ENCODE results near the gene AGTRAP.

DNA sequence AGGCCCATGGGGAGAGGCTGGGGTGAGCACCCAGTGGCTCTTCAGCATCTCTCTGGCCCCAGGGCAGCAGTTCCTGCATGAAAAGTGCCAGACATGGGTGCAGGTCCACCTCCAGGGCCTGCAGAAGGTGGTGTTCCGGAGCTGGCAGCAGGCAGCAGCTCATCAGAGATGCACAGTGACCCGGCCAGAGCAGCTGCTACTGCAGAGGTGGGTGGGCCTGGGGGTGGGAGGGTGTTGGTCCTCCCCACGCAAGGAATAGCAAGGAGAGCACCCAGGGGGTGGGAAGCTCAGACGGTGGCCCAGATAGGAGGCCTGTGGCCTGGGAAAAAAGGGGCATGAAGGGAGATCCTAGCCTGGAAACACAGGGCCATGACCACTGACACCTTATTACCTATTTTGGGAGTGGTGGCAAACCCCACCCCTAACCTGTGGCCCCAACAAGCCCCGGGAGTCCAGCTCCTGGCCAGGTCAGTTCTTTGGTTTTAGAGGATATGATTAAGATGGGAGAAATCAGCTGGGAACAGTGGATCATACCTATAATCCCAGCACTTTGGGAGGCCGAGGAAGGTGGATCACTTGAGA is 46.3 kb downstream of the AGTRAP start:
- TF ChIP-seq, protein P1, sequence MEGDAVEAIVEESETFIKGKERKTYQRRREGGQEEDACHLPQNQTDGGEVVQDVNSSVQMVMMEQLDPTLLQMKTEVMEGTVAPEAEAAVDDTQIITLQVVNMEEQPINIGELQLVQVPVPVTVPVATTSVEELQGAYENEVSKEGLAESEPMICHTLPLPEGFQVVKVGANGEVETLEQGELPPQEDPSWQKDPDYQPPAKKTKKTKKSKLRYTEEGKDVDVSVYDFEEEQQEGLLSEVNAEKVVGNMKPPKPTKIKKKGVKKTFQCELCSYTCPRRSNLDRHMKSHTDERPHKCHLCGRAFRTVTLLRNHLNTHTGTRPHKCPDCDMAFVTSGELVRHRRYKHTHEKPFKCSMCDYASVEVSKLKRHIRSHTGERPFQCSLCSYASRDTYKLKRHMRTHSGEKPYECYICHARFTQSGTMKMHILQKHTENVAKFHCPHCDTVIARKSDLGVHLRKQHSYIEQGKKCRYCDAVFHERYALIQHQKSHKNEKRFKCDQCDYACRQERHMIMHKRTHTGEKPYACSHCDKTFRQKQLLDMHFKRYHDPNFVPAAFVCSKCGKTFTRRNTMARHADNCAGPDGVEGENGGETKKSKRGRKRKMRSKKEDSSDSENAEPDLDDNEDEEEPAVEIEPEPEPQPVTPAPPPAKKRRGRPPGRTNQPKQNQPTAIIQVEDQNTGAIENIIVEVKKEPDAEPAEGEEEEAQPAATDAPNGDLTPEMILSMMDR (IDR thresholded peaks at IDR 0.05; ENCODE audit: low read depth, low read length) = no peak
- TF ChIP-seq POLR2A (IDR thresholded peaks at IDR 0.05; ENCODE audit: extremely low read depth, insufficient read length) (no peak), MYC (IDR thresholded peaks at IDR 0.05; ENCODE audit: low read depth, low read length) (no peak)
